HUDEP-2 (cell line): ENCODE data around the gene CCDC126.
"Not testable (repeated sequence)": the region's sequence is repeated elsewhere in the genome, so short reads cannot be mapped to it uniquely, and the experiment has no call there.

ENCODE experiments used
- DNase-seq, 76 experiments: peaks; one replicate each; lab custom pipeline; 2025; ENCODE audit not compliant: unreplicated experiment in 76 of 76; lab: John Stamatoyannopoulos, UW

The CCDC126 gene

GRCh38 chr7:23597094-23598091 lies at the start of gene CCDC126:
TSS of gene CCDC126 (plus strand) at chr7:23597382. CDS start at chr7:23611316, 13,934 bp downstream.
- peak in 75 of 76 experiments; percentile 15 to 95 (median 82) for DNase-seq

GRCh38 chr7:23547662-23548061 lies 49.5 kb upstream of the CCDC126 start:
- no peak for DNase-seq

GRCh38 chr7:23558303-23558702 lies 38.9 kb upstream of the CCDC126 start:
- no peak for DNase-seq

- peak in 63 of 76 experiments; percentile 2 to 80 (median 51) for DNase-seq
Observed at GRCh38 chr7:23570592-23571200, 26.5 kb upstream of the CCDC126 start.

- not testable (repeated sequence) for DNase-seq
Observed at GRCh38 chr7:23581975-23582374, 15.2 kb upstream of the CCDC126 start.

- not testable (repeated sequence) for DNase-seq
Observed at GRCh38 chr7:23585304-23585703, 11.9 kb upstream of the CCDC126 start.

- no peak for DNase-seq
Observed at GRCh38 chr7:23586159-23586558, 11.0 kb upstream of the CCDC126 start.

- no peak for DNase-seq
Observed at GRCh38 chr7:23590529-23590928, 6.7 kb upstream of the CCDC126 start.

GRCh38 chr7:23593706-23594105 lies 3.5 kb upstream of the CCDC126 start:
- no peak for DNase-seq

- peak in 1 of 76 experiments; percentile 10 for DNase-seq
Observed at GRCh38 chr7:23594879-23595604, 2.1 kb upstream of the CCDC126 start.

- DNase-seq, result no peak
Observed at GRCh38 chr7:23598296-23598695, 1.1 kb downstream of the CCDC126 start.

GRCh38 chr7:23600236-23600635 lies 3.1 kb downstream of the CCDC126 start:
- no peak for DNase-seq

GRCh38 chr7:23603632-23604295 lies 6.6 kb downstream of the CCDC126 start:
- DNase-seq, result no peak

- no peak for DNase-seq
Observed at GRCh38 chr7:23604296-23604640, 7.1 kb downstream of the CCDC126 start.

- DNase-seq, result peak in 9 of 76 experiments; percentile 0 to 25 (median 4)
Observed at GRCh38 chr7:23607130-23607529, 9.9 kb downstream of the CCDC126 start.

- DNase-seq, result no peak
Observed at GRCh38 chr7:23607866-23608265, 10.7 kb downstream of the CCDC126 start.

- DNase-seq, result no peak
Observed at GRCh38 chr7:23615331-23615730, 18.1 kb downstream of the CCDC126 start.

GRCh38 chr7:23616593-23616992 lies 19.4 kb downstream of the CCDC126 start:
- DNase-seq, result no peak

- no peak for DNase-seq
Observed at GRCh38 chr7:23617482-23617881, 20.3 kb downstream of the CCDC126 start.

- DNase-seq, result no peak
Observed at GRCh38 chr7:23618241-23618640, 21.1 kb downstream of the CCDC126 start.

- no peak for DNase-seq
Observed at GRCh38 chr7:23619141-23619540, 22.0 kb downstream of the CCDC126 start.
